COLO829 (cell line): ENCODE data around the gene KYAT1.
A peak's percentile ranks its signal among the peaks of the same experiment; 100 is the strongest.

Experiments used
- DNase-seq: peaks from one replicate; pipeline ENCODE4 v3.0.0; 2012; ENCODE audit warnings: low spot score

The KYAT1 gene

GRCh38 chr9:128908372-128908771, 26.6 kb upstream of the KYAT1 start:
- no peak for DNase-seq

DNA sequence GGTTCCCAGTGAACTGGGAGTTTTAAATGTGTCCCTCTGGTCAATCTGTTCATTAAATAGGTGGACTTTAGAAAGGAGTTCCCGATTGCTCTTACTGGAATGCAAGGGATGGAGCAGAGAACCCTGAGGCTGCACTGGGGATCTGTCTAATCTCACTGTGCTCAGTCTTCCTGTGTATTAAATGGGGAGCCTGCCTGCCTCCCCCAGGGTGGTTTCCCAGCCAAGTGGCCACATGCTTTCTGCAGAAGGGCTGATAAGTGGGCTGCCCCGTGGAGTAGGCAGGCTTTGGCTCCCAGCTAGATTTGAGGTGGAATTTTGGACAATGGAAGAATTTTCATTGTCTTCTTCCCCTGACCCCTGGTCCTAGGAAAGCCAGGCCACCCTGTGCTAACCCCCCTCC, 25.0 kb upstream of the KYAT1 start:
- no peak for DNase-seq

DNA sequence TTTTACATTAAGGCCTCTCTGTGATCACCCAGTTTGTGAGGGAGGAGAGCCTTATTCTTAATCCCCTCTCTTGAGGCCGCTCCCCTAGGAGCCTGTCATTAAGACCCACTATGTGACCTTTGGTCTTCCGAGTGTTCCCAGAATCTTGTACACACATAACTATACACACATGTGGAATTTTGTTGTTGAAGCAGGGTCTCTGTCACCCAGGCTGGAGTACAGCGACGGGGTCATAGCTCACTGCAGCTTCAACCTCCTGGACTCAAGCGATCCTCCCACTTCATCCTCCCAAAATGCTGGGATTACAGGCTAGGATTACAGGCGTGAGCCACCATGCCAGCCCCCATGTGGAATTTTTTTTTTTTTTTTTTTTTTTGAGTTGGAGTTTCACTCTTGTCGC, 24.2 kb upstream of the KYAT1 start:
- DNase-seq: no peak

- no peak for DNase-seq
Observed at GRCh38 chr9:128903871-128904620, 22.3 kb upstream of the KYAT1 start.

GRCh38 chr9:128903079-128903461, 21.3 kb upstream of the KYAT1 start:
- DNase-seq: no peak

DNA sequence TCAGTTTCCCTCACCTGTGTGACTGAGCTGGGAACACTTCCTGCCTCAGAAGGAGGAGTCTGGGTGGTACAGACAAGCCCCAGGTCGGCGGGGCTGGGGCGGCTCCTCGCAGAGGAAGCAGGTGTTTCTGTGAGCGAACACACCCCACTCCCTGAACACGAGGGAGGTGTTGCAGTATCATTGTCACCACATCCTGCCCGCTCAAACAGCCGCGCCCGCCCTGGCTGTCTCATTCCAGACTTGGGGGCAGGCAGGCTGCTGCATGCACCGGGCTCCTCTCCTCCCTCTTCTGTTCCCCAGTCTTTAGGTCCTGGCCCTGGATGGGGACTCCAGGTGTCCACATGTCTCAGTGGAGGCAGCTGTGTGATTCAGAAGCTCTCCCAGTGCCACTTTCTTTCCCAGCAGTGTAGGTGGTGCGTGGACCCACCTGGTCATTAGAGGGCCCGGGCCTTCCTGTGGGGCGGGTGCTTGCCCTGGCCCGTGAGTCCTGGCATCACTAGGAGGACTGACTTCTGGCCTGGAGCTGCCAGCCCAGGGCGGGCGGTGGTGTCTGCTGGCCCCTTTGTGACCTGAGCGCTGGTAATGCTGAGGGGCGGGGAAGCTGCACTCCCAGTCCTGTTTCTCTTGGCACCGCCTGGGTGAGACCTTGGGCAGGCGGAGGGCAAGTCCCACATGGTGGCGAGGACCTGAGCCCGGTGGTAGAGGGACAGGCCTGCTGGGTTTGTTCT, 20.8 kb upstream of the KYAT1 start:
- no peak for DNase-seq

- no peak for DNase-seq
Observed at GRCh38 chr9:128901822-128902221, 20.1 kb upstream of the KYAT1 start.

DNA sequence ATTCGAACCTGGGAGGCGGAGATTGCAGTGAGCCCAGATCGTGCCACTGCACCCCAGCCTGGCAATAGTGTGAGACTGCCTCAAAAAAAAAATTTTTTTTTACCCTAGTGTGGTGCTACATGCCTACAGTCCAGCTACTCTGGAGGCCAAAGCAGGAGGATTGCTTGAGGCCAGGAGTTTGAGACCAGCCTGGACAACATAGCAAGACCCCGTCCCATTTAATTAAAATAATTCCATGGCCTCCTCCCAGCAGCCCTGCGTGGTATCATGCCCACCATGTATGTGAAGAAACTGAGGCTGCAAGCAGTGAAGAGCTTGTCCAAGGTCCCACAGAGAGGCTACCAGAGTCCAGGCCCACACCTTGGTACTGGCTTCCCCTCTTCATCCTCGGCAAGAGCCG, 19.6 kb upstream of the KYAT1 start:
- DNase-seq: no peak

GRCh38 chr9:128899566-128900322, 18.0 kb upstream of the KYAT1 start:
- no peak for DNase-seq

- DNase-seq: no peak
Observed at GRCh38 chr9:128898845-128899565, 17.3 kb upstream of the KYAT1 start.

- DNase-seq: no peak
Observed at GRCh38 chr9:128898382-128898781, 16.6 kb upstream of the KYAT1 start.

DNA sequence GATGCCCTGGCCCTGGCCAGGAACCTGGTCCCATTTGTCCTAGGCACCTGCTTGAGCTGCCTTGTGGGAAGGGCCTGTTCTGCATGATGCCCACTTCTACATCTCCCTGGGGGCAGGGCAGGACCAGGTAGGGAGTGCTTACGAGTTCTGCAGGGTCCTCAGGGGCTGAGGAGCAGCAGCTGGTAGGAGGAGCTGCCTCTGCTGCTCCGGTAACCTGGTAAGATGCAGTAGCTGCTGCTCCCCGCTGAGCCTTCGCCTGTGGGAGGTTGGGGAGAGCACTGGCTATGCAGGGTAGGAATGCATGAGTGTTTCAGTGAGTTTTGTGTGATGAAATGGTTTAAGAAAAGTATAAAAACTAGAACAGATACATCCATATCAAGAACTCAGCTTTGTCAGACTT, 13.8 kb upstream of the KYAT1 start:
- DNase-seq: no peak

- no peak for DNase-seq
Observed at GRCh38 chr9:128894764-128895163, 13.0 kb upstream of the KYAT1 start.

- DNase-seq: no peak
Observed at GRCh38 chr9:128893354-128893753, 11.6 kb upstream of the KYAT1 start.

DNA sequence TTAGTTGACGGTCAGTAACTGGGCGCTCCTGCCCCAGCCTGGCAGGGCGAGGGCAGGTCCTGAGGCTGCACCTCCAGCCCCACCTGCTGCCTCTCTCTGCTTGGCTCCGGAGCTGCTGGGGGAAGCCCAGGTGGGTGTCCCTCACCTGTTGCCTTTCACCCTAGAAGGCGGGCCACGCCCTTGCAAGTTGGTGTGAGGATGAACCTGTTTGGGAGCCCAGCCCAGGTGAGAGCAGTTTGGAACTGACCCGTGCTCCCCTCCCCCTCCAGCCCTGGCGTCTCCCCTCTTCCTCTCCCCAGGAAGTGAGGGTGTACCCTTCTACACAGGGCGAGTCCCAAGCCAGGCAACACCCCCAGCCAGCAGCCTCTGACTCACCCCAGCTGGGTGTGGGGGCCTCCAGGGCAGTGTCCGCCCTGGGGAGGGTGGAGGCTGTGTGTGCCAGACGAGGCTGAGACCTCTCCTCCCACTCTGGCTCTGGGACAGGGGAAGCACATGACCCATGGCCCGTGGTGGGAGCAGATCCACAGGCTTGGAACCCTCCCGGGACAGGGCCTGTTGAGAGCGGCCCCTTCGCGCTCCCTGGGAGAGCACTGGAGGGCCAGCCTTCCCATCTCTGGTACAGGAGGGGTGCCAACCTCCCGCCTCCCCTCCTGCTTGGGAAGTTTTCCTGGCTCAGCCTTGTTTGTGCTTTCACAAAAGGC, 10.6 kb upstream of the KYAT1 start:
- DNase-seq: peak; percentile 66

DNA sequence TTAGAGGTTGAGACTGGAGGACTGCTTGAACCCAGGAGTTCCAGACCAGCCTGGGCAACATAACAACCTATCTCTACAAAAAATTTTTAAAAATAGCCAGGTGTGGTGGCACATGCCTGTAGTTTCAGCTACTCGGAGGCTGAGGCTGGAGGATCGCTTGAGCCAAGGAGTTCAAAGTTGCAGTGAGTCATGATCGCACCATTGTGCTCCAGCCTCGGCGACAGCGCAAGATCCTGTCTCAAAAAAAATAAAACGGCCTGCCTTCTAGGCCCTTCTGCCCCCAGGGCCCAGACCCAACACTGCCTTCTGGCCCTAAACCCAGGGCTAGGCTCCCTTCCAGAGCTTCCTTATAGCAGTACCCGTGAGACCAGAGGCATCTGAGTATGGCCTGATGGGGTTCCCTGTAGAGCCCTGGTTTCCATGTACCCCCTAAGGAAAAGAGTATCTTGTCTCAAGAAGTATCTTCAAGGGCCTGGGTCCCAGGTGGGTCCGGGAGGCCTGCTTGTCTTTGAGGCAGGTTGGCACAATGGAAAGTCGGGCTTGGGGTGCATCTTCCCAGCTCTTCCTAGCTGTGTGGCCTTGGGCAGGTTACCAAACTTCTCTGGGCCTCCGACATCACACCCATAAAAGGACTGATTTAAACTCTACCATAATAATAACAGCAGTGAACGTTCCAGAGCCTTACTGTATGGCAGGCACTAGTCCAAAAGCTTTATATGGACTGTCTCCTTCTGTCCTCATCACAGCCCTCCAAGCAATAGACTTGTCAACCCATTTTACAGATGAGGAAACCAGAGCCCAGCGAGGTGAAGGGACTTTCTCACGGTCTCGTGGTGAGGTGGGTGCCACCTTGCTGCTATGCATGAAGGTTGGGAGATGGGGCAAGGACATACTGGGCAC, 9.8 kb upstream of the KYAT1 start:
- no peak for DNase-seq

GRCh38 chr9:128887914-128888350, 6.2 kb upstream of the KYAT1 start:
- DNase-seq: no peak

- DNase-seq: no peak
Observed at GRCh38 chr9:128887049-128887448, 5.3 kb upstream of the KYAT1 start.

DNA sequence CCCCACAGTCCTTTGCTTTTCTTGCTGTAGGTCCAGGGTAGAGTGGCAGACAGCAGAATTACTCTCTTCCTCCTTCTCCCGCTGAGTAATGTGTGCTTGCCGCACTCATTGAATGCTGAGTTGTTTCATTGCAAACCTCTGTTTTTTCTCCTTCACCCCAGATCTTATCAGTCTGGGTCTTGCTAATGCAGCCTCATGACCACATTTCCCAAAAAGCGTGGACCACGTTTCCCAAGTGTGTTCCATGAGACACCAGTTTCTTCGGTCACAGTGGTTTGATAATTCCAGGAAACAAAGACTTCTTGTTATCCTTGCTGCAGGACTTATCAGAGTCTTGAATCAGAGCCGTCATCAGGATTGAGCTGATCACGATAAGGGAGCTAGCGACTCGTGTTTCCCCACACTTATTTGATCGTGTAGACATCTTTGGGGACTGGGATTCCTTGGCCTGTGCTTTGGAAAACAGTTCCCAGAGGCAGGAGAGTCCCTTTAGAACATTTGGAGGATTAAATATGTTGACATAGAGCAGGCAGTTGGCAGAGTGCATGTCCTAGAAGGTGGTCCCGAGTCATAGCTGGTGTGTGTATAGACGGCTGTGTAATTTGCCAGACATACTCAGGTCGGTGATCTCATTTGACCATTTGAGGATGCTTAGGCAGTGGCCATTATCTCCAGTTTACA, 4.6 kb upstream of the KYAT1 start:
- peak; percentile 78 for DNase-seq

DNA sequence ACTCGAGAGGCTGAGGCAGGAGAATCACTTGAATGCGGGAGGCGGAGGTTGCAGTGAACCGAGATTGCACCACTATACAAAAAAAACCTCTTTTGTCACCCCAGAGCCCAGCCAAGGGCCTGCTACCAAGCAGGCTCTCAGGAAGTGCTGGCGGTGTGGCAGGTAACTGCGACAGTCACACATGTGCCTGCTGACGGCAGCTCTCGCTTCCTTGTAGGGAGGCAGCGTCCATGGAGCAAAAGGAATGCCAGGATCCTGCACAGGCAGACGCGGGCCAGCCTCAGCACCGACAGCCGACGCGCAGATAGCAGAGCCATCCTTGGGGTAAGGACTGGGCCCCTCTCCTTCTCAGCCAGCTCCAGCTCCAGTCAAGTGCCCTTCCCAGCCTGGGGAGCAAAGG, 4.0 kb upstream of the KYAT1 start:
- DNase-seq: no peak
